ENCODE measurements around the gene LBP.

- TF ChIP-seq GATA2 (IDR thresholded peaks at IDR 0.05; ENCODE audit: low read depth, low read length) (no peak), GATA3 (IDR thresholded peaks at IDR 0.05; ENCODE audit: low read depth, low read length) (no peak)
These were observed 48.2 kb upstream of the LBP start for GRCh38 chr20:38297916-38298674.
